Keratinocyte (primary cell): ENCODE measurements around the gene BAG5. TPM values are rescaled to one million over a fixed set of nuclear protein-coding genes. Genes with fewer than 3 reads are reported as not detected.

Experiments used
- DNase-seq: peaks from one replicate; pipeline ENCODE4 v3.0.0-alpha.2; 2011; ENCODE audit warnings: low read depth, missing footprints, low spot score
- FAIRE-seq: peaks from 2 replicates; lab custom pipeline; 2011; peaks lifted over from hg19 to GRCh38; lab: Jason Lieb, UNC
- H2AFZ ChIP-seq: 2 replicates; pipeline ENCODE4 v1.6.0; 2012; ENCODE audit warnings: low read length, control low read depth, inconsistent platforms; ENCODE audit not compliant: control insufficient read depth
- H3K27ac ChIP-seq: 2 replicates; pipeline ENCODE4 v1.5.1; 2011; ENCODE audit warnings: low read length; ENCODE audit not compliant: control insufficient read depth, insufficient read depth
- H3K27me3 ChIP-seq: 3 replicates; pipeline ENCODE4 v1.6.0; 2011; ENCODE audit warnings: low read length; ENCODE audit not compliant: control insufficient read depth, insufficient read depth; ENCODE audit errors: extremely low read depth
- H3K36me3 ChIP-seq, 2 experiments: 2 replicates in 1 of 2; 3 replicates in 1 of 2; pipeline ENCODE4 v1.5.1; 2011; ENCODE audit warnings: low read length in 2 of 2, mild to moderate bottlenecking in 1 of 2; ENCODE audit not compliant: control insufficient read depth in 2 of 2, insufficient read depth in 2 of 2; ENCODE audit errors: extremely low read depth in 1 of 2
- H3K4me1 ChIP-seq: 3 replicates; pipeline ENCODE4 v1.5.1; 2011; ENCODE audit warnings: low read length; ENCODE audit not compliant: control insufficient read depth, insufficient read depth; ENCODE audit errors: extremely low read depth
- H3K4me2 ChIP-seq: 3 replicates; pipeline ENCODE4 v1.6.0; 2011; ENCODE audit warnings: low read depth, low read length; ENCODE audit not compliant: control insufficient read depth, insufficient read depth; ENCODE audit errors: extremely low read depth
- H3K4me3 ChIP-seq, 3 experiments: fragments of 200-600 bp in 1 of 3; sonication (generic) in 1 of 3; 2 replicates in 2 of 3; 3 replicates in 1 of 3; pipeline ENCODE4 v1.5.1; 2011 to 2016; ENCODE audit warnings: low read length in 3 of 3, mild to moderate bottlenecking in 3 of 3, control low read depth in 2 of 3, inconsistent platforms in 1 of 3, low read depth in 1 of 3, mixed read lengths in 1 of 3, mixed run types in 1 of 3, moderate library complexity in 1 of 3; ENCODE audit not compliant: control insufficient read depth in 2 of 3, insufficient read depth in 2 of 3; ENCODE audit errors: extremely low read depth in 1 of 3
- H3K79me2 ChIP-seq: 2 replicates; pipeline ENCODE4 v1.6.0; 2012; ENCODE audit warnings: low read length; ENCODE audit not compliant: control insufficient read depth, insufficient read depth
- H3K9ac ChIP-seq: 3 replicates; pipeline ENCODE4 v1.6.0; 2011; ENCODE audit warnings: low read length; ENCODE audit not compliant: control insufficient read depth, insufficient read depth; ENCODE audit errors: extremely low read depth
- H3K9me1 ChIP-seq: 3 replicates; pipeline ENCODE4 v1.6.0; 2011; ENCODE audit warnings: low read length; ENCODE audit not compliant: control insufficient read depth, insufficient read depth; ENCODE audit errors: extremely low read depth
- H3K9me3 ChIP-seq: 2 replicates; pipeline ENCODE4 v1.5.1; 2012; ENCODE audit warnings: low read depth, low read length; ENCODE audit not compliant: control insufficient read depth
- H4K20me1 ChIP-seq: 3 replicates; pipeline ENCODE4 v1.6.0; 2011; ENCODE audit warnings: low read length; ENCODE audit not compliant: control insufficient read depth, insufficient read depth; ENCODE audit errors: extremely low read depth
- CTCF ChIP-seq, 3 experiments: IDR thresholded peaks in 1 of 3; conservative IDR thresholded peaks in 1 of 3; optimal IDR thresholded peaks in 1 of 3; 2 replicates in 2 of 3; 3 replicates in 1 of 3; pipeline versions ENCODE3 to v1.5.1; 2011; ENCODE audit warnings: low read length in 3 of 3, mild to moderate bottlenecking in 3 of 3, moderate library complexity in 2 of 3, control low read depth in 1 of 3, inconsistent platforms in 1 of 3; ENCODE audit not compliant: insufficient read depth in 2 of 3; ENCODE audit errors: extremely low read depth in 1 of 3
- EZH2 ChIP-seq: IDR thresholded peaks from one replicate; pipeline ENCODE4 v1.6.1; 2012; ENCODE audit warnings: inconsistent platforms, mild to moderate bottlenecking, low read length, moderate library complexity
- dilution Hi-C: fragments of 300-500 bp; cut with MboI; formaldehyde crosslinking; loops from one replicate; pipeline ENCODE4 v1.7.0; 2020; ENCODE audit warnings: low sequenced_read_pairs; ENCODE audit not compliant: extremely low pct_ligation_motif_present
- polyA plus RNA-seq, 5 experiments: library from polyadenylated mRNA; depleted of rRNA in 3 of 5; stranded (reverse) in 3 of 5; stranded (forward) in 1 of 5; unstranded in 1 of 5; fragments of >200 nt; gene quantifications; 1 replicate in 1 of 5; 2 replicates in 3 of 5; 3 replicates in 1 of 5; pipeline versions ENCODE4 v1.2.1 to v1.2.3, GENCODE V29; 2011 to 2012; ENCODE audit warnings: missing spikeins in 2 of 5, low read depth in 1 of 5, low replicate concordance in 1 of 5

Gene BAG5
- polyA plus RNA-seq, 1 donor (not counting 4 experiments of a cell fraction or from before 2014, with no cell fraction given), result 14.4 TPM

DNA sequence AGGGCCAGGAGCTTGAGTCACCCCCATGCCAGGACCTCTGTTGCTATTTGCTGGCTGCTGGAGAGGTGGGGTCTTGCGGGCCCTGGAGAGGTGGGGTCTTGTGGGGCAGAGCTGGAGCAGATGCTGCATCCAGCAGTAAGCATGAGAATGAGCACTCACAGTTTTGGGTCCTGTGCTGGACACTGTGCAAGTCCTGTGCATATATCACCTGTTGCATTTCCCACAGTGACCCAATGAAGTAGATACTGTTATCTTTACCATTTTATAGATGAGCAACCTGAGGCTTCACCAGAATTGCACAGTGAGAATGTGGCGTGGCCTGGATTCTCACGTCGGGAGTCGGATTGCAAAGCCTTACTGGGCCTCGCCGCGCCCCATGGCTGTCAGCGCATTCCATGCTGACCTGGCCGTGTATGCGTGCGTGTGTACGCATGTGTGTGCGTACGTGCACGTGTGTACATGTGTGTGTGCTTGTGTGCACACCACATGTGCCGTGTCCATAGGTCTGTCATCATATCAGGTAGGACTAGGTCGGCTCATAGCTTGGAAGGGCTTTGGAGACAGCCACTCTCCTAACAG is 12.3 kb upstream of the BAG5 start:
- DNase-seq (no peak), FAIRE-seq (no peak)
- Histone ChIP-seq H3K4me1 (peaks cover 13% of the 10 kb centered on the region), H3K4me2 (no peak overlapping the region), H3K9me3 (no peaks in the 10 kb centered on the region), H3K4me3 (no peak overlapping the region), H3K36me3 (peaks cover 19% of the 10 kb centered on the region in 2 experiments), H3K79me2 (peaks cover 24% of the 10 kb centered on the region), H3K27me3 (no peaks in the 10 kb centered on the region), H4K20me1 (peaks cover 5% of the 10 kb centered on the region), H3K9me1 (no peaks in the 10 kb centered on the region), H2AFZ (no peak overlapping the region), H3K27ac (no peak overlapping the region), H3K9ac (no peak overlapping the region)
- dilution Hi-C loops, result no loop called here
- no peak for TF ChIP-seq EZH2
- no peak for TF ChIP-seq CTCF (optimal IDR thresholded peaks at IDR 0.05 in 1 of 3, IDR thresholded peaks at IDR 0.05 in 1 of 3, conservative IDR thresholded peaks at IDR 0.05 in 1 of 3; ENCODE audit: extremely low read depth in 1 of 3, insufficient read depth in 2 of 3, low read length in 3 of 3)

- Histone ChIP-seq H3K36me3 (peaks cover 19 to 20% of the 10 kb centered on the region in 2 experiments), H3K79me2 (peaks cover 30% of the 10 kb centered on the region), H3K9ac (no peak overlapping the region), H3K4me2 (no peak overlapping the region), H4K20me1 (peaks cover 5% of the 10 kb centered on the region), H3K9me1 (no peaks in the 10 kb centered on the region), H2AFZ (no peak overlapping the region), H3K4me3 (no peak overlapping the region), H3K4me1 (peaks cover 13% of the 10 kb centered on the region), H3K27me3 (no peaks in the 10 kb centered on the region), H3K27ac (no peak overlapping the region), H3K9me3 (no peaks in the 10 kb centered on the region)
- dilution Hi-C loops, result no loop called here
- FAIRE-seq, result no peak
- DNase-seq, result no peak
- TF ChIP-seq EZH2 (no peak), CTCF (optimal IDR thresholded peaks at IDR 0.05 in 1 of 3, IDR thresholded peaks at IDR 0.05 in 1 of 3, conservative IDR thresholded peaks at IDR 0.05 in 1 of 3; ENCODE audit: extremely low read depth in 1 of 3, insufficient read depth in 2 of 3, low read length in 3 of 3) (no peak)
Observed at GRCh38 chr14:103574104-103574503, 11.6 kb upstream of the BAG5 start.
